HG02623 (cell line): ENCODE measurements around the gene CCDC9B.

Experiments
- ATAC-seq: cut with Tn5 transposase; IDR thresholded peaks from one replicate; pipeline ENCODE4 v1.9.1; 2021; ENCODE audit warnings: moderate library complexity; ENCODE audit not compliant: unreplicated experiment

CCDC9B gene

DNA sequence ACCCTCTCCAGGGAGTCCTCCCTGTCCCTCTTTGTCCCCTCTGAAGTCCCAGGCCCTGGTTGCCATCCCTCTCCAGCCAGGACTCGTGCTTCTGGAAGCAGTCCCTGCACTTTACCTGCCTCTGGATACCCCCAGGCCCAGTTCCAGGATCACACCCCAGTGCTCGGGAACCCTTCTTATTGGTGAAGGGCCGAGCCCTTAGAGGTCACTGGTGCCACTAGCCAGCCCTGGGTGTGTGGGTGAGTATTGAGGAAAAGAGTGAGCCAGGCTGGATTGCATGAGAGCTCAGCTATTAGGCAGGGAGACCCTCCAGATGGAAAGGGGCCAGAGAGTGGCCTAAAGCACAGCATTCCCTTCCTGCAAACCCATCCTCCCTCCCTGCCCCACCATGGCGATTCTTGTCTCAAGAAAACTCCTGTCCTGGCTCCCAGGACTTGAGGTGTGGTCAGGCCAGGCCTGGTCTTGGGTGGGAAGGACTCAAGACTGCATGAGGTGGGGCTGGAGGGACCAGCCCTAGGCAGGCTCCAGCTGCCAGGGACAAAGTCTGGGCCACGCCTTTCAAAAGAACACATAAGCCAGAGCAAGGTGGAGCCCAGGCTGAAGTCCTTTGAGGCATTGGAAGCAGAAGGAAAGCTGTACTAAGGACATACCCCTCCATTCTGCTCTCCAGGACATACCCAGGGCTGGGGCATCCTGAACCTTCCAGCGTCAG lies 5.3 kb upstream of the CCDC9B start:
- no peak for ATAC-seq

- no peak for ATAC-seq
Measured at GRCh38 chr15:40345225-40345866, 4.6 kb upstream of the CCDC9B start.

GRCh38 chr15:40344631-40345120 lies 3.9 kb upstream of the CCDC9B start:
- ATAC-seq = no peak

DNA sequence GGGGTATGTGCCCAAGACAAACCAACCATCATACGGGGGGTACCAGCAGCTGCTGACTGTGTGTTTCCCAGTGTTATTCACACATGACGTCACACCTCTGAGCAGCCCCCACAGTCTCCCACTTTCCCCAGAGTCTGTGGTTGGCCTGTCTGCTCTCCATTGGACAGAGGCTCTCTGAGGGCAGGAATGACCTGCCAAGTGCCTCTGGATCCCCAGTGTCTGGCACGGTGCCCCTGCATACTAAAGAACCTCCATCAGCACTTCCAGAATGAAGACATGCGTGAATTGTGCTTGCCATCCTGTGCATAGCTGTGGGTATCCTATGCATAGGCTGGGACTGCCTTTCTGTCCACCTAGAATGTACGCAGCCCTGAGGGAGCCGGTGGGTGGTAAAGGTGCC lies 3.5 kb upstream of the CCDC9B start:
- no peak for ATAC-seq

DNA sequence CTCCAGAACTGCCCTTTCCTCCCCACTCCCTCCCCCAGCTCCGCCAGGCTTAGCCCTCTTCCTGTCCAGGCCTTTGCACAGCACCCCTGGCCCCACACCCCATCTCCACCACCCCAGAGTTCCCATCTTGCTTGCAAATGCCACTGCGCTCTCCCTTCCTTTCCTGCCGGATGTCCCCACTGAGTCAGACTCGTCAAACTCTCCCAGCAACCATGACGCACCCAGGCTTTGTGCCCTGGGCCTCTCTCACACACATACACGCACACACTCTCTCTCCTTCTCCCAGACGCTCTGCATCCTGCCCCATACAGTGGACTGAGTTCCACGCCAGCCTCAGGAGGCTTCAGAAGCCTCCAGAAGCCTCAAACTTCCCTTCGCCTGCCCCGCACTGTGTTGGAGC lies 2.8 kb upstream of the CCDC9B start:
- no peak for ATAC-seq

GRCh38 chr15:40342416-40343320 lies 1.9 kb upstream of the CCDC9B start:
- no peak for ATAC-seq

DNA sequence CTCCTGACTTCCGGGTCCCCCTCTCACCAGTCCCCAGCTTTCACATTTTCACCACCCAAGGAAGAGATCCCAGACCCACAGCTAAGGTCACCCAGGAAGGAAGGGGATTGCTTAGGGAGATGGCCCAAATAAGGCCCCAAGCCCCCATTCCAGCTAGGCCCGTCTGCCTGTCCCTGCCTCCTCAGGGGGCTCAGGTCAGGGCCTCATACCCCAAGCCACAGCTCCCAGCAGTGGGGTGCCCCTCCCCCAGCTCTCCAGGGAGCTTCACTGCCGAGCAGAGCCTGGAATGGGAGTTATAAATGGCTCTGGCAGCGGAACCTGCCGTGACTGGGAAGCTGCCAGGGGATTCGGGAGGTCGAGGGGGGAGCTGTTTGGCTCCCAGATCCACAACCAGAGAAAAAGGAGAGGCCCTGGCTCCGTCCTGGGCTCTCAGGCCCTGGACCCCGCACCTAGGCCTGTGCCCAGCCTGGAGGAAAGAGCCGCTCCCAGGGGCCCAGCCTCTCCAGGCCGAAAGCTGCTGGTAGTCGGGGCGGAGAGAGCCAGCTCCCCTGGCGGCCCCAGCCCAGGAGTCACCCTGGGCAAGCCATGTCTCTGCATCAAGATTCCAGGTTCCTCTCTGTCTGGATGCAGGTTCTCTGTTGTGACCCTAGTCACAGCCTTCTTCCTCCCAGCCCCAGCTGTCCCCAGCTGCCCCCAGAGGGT lies 550 bp downstream of the CCDC9B start:
- ATAC-seq = no peak

- no peak for ATAC-seq
Measured at GRCh38 chr15:40339621-40339945, 1.2 kb downstream of the CCDC9B start.

DNA sequence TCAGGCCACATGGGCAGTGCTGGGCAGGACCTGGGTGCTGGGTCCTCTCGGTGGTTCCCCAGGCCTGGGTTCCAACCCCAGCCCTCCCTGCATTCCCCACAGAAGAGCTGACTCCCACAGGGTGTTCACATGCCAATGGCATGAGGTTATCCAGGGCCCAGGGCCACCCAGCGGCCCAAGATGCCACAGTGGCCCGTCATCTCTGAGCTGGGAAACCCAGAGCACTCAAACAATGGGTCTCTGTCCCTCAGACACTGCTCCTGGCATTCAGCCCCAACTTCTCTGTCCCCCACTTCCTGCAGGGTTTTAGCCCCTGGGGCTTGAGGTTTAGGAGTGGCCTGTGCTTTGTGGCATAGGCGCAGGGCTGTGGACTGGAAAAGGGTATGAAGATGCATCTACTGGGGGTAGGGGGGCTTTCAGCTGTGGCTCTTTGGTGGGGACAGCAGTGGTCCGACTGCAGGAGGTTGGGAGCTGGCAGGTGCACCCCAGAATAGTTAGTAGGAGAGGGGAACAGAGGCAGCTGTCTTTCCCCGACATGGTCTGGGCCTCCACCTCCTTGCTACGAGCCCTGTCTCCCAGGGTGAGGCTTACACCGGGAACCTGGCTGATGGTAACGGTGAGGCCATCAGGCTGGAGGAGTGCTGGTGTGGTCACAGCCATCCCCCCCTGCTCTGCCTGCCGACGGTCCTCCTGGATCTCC lies 1.7 kb downstream of the CCDC9B start:
- no peak for ATAC-seq

DNA sequence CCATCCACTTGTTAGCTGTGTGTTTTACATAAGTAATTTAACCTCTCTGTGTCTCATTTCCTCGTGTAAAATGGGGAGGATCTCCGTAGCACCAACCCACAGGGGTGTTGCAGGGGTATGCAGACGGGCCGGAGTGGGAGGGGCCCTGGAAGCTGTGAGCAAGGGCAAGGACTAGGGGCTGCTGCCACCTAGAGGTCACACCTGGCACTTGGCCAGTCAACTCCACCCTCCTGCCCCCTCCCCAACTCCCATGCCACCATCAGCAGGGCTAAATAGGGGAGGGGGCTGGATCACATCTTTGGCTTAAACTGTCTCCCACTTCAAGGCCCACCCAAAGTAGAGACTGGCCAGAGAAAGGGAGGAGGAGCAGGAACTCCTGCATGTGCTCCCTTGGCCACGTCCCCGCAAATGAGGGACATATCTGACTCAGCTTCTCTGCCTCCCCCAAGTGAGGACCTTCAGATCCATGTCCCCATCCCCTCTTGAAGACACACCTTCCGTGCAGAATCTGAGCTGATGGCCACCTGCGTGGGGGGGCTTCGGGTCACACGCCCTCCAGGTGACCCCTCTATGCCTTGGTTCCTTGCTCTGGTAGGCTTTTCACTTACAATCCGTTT lies 2.6 kb downstream of the CCDC9B start:
- peak; percentile 48 for ATAC-seq

DNA sequence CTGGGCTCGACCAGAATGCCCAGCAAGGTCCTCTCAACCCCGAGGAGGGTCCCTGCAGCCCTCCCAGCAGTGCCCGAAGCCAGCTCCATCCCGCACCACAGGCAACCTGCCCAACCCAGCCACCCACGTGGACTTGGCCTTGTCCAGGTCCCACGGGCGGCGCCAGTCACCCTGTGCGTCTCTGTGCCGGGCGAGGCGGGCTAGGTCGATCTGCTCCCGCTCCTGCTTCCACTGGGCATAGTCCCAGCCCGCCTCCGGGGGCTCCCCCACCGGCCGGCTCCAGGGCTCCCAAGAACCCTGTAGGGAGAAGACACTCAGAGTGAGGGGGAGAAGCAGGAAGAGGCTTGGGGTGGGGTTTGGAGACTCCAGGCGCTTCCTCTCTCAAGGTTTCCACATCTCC lies 3.1 kb downstream of the CCDC9B start:
- no peak for ATAC-seq

DNA sequence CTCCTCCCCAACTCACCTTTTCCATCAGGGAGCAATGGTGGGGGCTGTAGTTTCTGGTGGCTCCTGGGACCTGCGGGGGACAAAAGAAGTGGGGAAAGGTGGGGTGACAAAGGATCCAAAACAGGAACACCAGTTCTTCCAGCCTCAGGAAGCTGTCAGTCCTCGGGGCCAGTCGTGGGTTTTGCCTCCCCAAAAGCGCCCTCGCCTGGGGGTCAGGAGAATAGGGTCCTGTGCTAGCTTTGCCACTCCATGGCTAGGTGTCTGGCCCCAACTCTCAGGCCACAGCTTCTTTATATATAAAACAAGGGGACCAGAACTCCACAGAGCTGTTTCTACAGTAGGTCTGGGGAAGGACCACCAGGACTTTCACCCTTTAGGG lies 4.0 kb downstream of the CCDC9B start:
- no peak for ATAC-seq

DNA sequence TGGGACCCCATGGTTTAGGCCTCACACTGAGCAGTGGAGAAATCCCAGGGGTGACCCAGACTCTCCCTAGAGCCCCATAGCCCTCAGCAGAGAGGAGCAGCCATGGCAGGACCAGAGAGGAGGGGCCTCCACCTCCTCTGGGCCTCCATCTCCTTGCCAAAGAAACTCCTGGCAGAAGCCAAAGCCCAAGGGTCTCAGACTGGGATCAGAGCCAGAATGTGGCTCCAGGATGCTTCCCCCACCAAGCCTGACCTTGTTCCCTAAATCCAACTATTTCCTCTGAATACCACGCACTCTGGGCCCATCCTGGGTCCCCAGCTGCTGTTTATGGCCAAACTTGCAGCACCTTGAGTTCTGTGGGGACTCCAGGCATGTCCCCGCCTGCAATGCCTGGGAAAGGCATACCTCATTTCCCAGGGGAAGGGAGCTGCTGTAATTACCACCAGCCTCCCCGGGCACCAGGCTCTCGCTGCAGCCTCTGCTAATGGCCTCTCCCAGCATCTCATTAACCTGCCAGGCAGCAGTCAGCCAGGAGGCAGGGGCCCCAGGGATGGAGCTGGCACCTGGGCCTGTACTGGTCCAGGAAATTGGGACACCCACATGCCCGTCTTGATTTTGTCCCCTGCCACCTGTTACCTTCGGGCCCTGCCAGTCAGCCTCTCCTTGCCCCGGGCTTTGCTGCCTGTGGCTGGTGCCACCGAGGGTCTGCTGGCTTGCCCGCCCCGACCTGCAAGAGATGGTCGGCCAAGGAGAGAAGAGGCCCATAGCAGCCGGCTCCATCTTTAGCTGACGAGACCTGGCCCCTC lies 4.6 kb downstream of the CCDC9B start:
- ATAC-seq = no peak

DNA sequence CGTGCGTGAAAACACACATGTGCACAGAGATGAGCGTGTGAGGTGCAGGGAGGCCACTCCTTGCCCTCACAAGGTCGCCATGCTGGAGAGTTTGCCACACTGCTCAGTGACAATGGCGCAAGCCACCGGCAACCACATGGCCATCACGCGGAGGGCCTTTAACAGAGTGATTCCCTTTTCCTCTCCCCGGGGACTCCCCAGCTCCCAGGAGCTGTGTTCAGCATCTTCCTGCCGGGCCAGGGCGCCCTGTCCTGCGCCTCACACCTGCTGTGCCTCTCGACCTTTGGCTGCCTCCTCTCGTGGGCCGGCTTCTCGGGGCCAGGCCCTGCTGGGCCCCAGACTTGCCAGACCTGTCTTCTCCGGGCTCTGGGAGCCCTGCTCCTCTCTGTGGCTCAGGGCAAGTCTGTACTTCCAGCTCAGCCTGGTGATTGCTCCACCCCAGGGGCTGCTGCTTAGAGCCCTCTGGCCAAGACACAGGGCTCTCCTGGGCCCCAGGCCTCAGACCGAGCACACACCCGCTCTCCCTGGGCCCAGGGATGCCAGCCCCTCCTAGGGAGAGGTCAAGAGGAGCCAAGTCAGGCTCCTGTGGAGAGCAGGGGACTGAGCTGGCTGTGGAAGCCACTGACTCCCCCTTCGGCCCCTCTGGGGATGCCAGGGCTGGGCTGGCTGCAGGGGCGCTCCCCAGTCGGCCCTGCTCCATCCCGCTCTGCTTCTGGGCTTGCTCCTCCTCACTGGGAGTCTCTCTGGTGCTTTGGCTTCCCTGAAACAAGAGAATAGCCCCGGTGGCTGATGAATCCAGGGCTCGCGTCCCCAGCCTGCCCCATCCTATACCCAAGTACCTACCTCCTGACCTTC lies 5.6 kb downstream of the CCDC9B start:
- no peak for ATAC-seq

- no peak for ATAC-seq
Measured at GRCh38 chr15:40334541-40334940, 6.2 kb downstream of the CCDC9B start.

- no peak for ATAC-seq
Measured at GRCh38 chr15:40333922-40334492, 6.7 kb downstream of the CCDC9B start.

DNA sequence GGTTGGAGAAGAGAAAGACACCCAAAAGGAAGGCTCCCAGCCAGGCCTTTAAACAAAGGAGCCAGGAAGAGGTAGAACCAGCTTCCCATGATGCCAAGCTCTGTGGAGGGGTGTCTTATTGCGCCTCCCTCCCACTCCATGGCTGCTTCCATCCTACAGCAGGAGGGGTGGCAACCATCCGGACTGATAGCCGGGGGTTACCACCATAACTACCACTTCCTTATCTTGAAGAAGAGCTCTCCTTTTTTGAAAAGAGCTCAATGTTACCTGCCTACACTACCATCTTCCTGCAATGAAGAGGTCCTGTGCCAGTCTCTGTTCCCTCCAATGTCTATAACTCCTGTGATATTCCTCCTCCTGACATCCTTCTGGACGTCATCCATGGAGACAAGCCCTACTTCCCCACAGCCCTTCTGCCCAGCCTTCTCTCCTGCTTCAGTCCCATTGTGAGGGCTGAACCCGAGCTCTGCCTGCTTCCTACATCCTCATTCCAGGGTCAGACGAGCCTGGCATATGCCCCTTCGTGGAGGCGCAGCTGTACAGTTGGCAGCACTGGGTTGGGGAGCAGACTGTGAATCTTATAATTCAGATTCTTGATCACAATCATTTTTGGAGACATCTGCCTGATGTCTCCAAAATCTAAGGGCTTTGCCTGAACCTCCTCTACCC lies 8.5 kb downstream of the CCDC9B start:
- no peak for ATAC-seq

GRCh38 chr15:40331637-40332036 lies 9.1 kb downstream of the CCDC9B start:
- ATAC-seq = no peak
